Effector memory CD4-positive, alpha-beta T cell (primary cell): Measurements from ENCODE around the gene ULK4.
"Not testable (repeated sequence)": the region's sequence is repeated elsewhere in the genome, so short reads cannot be mapped to it uniquely, and the experiment has no call there.

Experiments
- DNase-seq, 3 donors: peaks; one replicate each; pipeline ENCODE4 v3.0.0-alpha.2; 2020
- H3K27ac ChIP-seq: 2 replicates; pipeline ENCODE4 v1.7.0; 2013; ENCODE audit warnings: mild to moderate bottlenecking, low read length, moderate library complexity; ENCODE audit not compliant: insufficient read depth, poor library complexity, severe bottlenecking
- H3K27me3 ChIP-seq: replicated peaks from 2 replicates; pipeline ENCODE4 v1.7.0; 2013; ENCODE audit warnings: mild to moderate bottlenecking, low read length; ENCODE audit not compliant: insufficient read depth, control insufficient read depth, poor library complexity, severe bottlenecking
- H3K36me3 ChIP-seq: 2 replicates; pipeline ENCODE4 v1.7.0; 2013; ENCODE audit warnings: mild to moderate bottlenecking, low read length, moderate library complexity; ENCODE audit not compliant: control insufficient read depth, insufficient read depth
- H3K4me1 ChIP-seq: 2 replicates; pipeline ENCODE4 v1.7.0; 2013; ENCODE audit warnings: low read length, mild to moderate bottlenecking; ENCODE audit not compliant: control insufficient read depth, insufficient read depth, poor library complexity, severe bottlenecking
- H3K4me3 ChIP-seq: 2 replicates; pipeline ENCODE4 v1.7.0; 2013; ENCODE audit warnings: low read length, low read depth, mild to moderate bottlenecking; ENCODE audit not compliant: insufficient read depth, poor library complexity, severe bottlenecking
- H3K9me3 ChIP-seq: 2 replicates; pipeline ENCODE4 v1.7.0; 2013; ENCODE audit warnings: mild to moderate bottlenecking, low read length, moderate library complexity; ENCODE audit not compliant: control insufficient read depth

ULK4 gene

GRCh38 chr3:41794748-41795589 is 166.9 kb downstream of the ULK4 start:
- Histone ChIP-seq H3K27ac (no peak overlapping the region), H3K4me1 (no peaks in the 10 kb centered on the region), H3K4me3 (no peak overlapping the region), H3K27me3 (no peaks in the 10 kb centered on the region), H3K9me3 (no peaks in the 10 kb centered on the region), H3K36me3 (peaks cover 2% of the 10 kb centered on the region)
- no peak for DNase-seq

GRCh38 chr3:41792806-41793205 is 169.1 kb downstream of the ULK4 start:
- no peaks in the 10 kb centered on the region for H3K4me1 ChIP-seq
- H3K27ac ChIP-seq: no peak overlapping the region
- no peaks in the 10 kb centered on the region for H3K27me3 ChIP-seq
- H3K9me3 ChIP-seq: no peaks in the 10 kb centered on the region
- no peak overlapping the region for H3K4me3 ChIP-seq
- DNase-seq: no peak
- peaks cover 14% of the 10 kb centered on the region for H3K36me3 ChIP-seq

GRCh38 chr3:41769106-41769505 is 192.8 kb downstream of the ULK4 start:
- Histone ChIP-seq H3K27me3 (no peaks in the 10 kb centered on the region), H3K36me3 (no peaks in the 10 kb centered on the region), H3K4me1 (no peaks in the 10 kb centered on the region), H3K9me3 (no peaks in the 10 kb centered on the region), H3K27ac (no peak overlapping the region), H3K4me3 (no peak overlapping the region)
- no peak for DNase-seq

GRCh38 chr3:41768363-41768762 is 193.5 kb downstream of the ULK4 start:
- Histone ChIP-seq H3K27me3 (no peaks in the 10 kb centered on the region), H3K27ac (no peak overlapping the region), H3K36me3 (no peaks in the 10 kb centered on the region), H3K4me1 (no peaks in the 10 kb centered on the region), H3K4me3 (no peak overlapping the region), H3K9me3 (no peaks in the 10 kb centered on the region)
- DNase-seq: no peak

- not testable (repeated sequence) for H3K27me3 ChIP-seq, H3K9me3 ChIP-seq, H3K4me3 ChIP-seq
Observed at GRCh38 chr3:41762867-41763266, 199.0 kb downstream of the ULK4 start.

GRCh38 chr3:41753651-41754050 is 208.3 kb downstream of the ULK4 start:
- H3K27ac ChIP-seq: no peak overlapping the region
- H3K9me3 ChIP-seq: no peaks in the 10 kb centered on the region
- H3K36me3 ChIP-seq: no peaks in the 10 kb centered on the region
- DNase-seq: no peak
- H3K4me3 ChIP-seq: no peak overlapping the region
- H3K4me1 ChIP-seq: no peaks in the 10 kb centered on the region
- H3K27me3 ChIP-seq: no peaks in the 10 kb centered on the region

More at GRCh38 chr3:41762867-41763266, 199.0 kb downstream of the ULK4 start:
- not testable (repeated sequence) for H3K4me1 ChIP-seq, H3K36me3 ChIP-seq, DNase-seq, H3K27ac ChIP-seq

- DNase-seq: no peak
- Histone ChIP-seq H3K9me3 (no peaks in the 10 kb centered on the region), H3K27me3 (no peaks in the 10 kb centered on the region), H3K27ac (no peak overlapping the region), H3K36me3 (no peaks in the 10 kb centered on the region), H3K4me1 (no peaks in the 10 kb centered on the region), H3K4me3 (no peak overlapping the region)
Observed at GRCh38 chr3:41751597-41751996, 210.3 kb downstream of the ULK4 start.

- H3K36me3 ChIP-seq: no peaks in the 10 kb centered on the region
- H3K27ac ChIP-seq: no peak overlapping the region
- no peak overlapping the region for H3K4me3 ChIP-seq
- DNase-seq: no peak
- H3K4me1 ChIP-seq: no peaks in the 10 kb centered on the region
- H3K27me3 ChIP-seq: no peaks in the 10 kb centered on the region
- H3K9me3 ChIP-seq: no peaks in the 10 kb centered on the region
Observed at GRCh38 chr3:41749988-41750387, 211.9 kb downstream of the ULK4 start.

GRCh38 chr3:41746215-41746614 is 215.7 kb downstream of the ULK4 start:
- no peak overlapping the region for H3K4me3 ChIP-seq
- no peak for DNase-seq
- H3K4me1 ChIP-seq: no peaks in the 10 kb centered on the region
- H3K9me3 ChIP-seq: no peaks in the 10 kb centered on the region
- H3K27me3 ChIP-seq: no peaks in the 10 kb centered on the region
- H3K36me3 ChIP-seq: no peaks in the 10 kb centered on the region
- no peak overlapping the region for H3K27ac ChIP-seq

GRCh38 chr3:41742121-41742520 is 219.8 kb downstream of the ULK4 start:
- no peak overlapping the region for H3K4me3 ChIP-seq
- H3K9me3 ChIP-seq: no peaks in the 10 kb centered on the region
- H3K27ac ChIP-seq: no peak overlapping the region
- H3K36me3 ChIP-seq: no peaks in the 10 kb centered on the region
- H3K4me1 ChIP-seq: no peaks in the 10 kb centered on the region
- DNase-seq: no peak
- H3K27me3 ChIP-seq: no peaks in the 10 kb centered on the region
